ENCODE measurements around the gene OR10P1. TPM values are rescaled to one million over a fixed set of nuclear protein-coding genes. Genes with fewer than 3 reads are reported as not detected.
A peak's percentile ranks its signal among the peaks of the same experiment; 100 is the strongest.

Gene OR10P1
- total RNA-seq, 4 donors from 2014 or later = not detected

GRCh38 chr12:55681142-55682077 lies 44.7 kb downstream of the OR10P1 start:
- no peak for TF ChIP-seq EP300 (IDR thresholded peaks at IDR 0.05)
- peak in 2 of 3 experiments; percentile 44 to 51 for TF ChIP-seq CTCF (IDR thresholded peaks at IDR 0.05)
- peak in 1 of 2 donors; percentile 46 for TF ChIP-seq POLR2AphosphoS5 (IDR thresholded peaks at IDR 0.05)
- DNase-seq (ENCODE audit: extremely low spot score) = no peak
- Histone ChIP-seq H3K4me3 (peak overlapping the region in 3 of 4 donors; percentile 8 to 19 (median 19)), H3K4me1 (peaks cover 10 to 16% (median 14%) of the 10 kb centered on the region in 4 donors), H3K27ac (replicated peaks in 1 of 4) (peak overlapping the region in 3 of 4 donors; percentile 56 to 64 (median 56)), H3K27me3 (no peaks in the 10 kb centered on the region), H3K9me3 (no peaks in the 10 kb centered on the region), H3K36me3 (peaks cover 0 to 20% (median 16%) of the 10 kb centered on the region in 4 donors)
- intact Hi-C loops (cut with DNase I) = loop anchor here (5.0 kb wide), 1 partner anchor 56 kb away; no protein-coding TSS in a partner anchor
- WGBS = 9% methylated on average over 9 of the region's 17 CpGs

GRCh38 chr12:55682087-55682796 lies 45.5 kb downstream of the OR10P1 start:
- Histone ChIP-seq H3K36me3 (peaks cover 8 to 28% (median 19%) of the 10 kb centered on the region in 4 donors), H3K4me1 (peaks cover 10 to 16% (median 14%) of the 10 kb centered on the region in 4 donors), H3K9me3 (no peaks in the 10 kb centered on the region), H3K27me3 (no peaks in the 10 kb centered on the region), H3K27ac (replicated peaks in 1 of 4) (peak overlapping the region in 1 of 4 donors; percentile 56), H3K4me3 (peak overlapping the region in 1 of 4 donors; percentile 19)
- DNase-seq (ENCODE audit: extremely low spot score) = no peak
- TF ChIP-seq POLR2A (IDR thresholded peaks at IDR 0.05; ENCODE audit: low read depth) (no peak), EP300 (IDR thresholded peaks at IDR 0.05) (no peak), POLR2AphosphoS5 (IDR thresholded peaks at IDR 0.05) (no peak), CTCF (IDR thresholded peaks at IDR 0.05) (no peak)
- WGBS = 87% methylated on average over 12 of the region's 13 CpGs
- intact Hi-C loops (cut with DNase I) = loop anchor here (5.0 kb wide), 1 partner anchor 55 kb away; no protein-coding TSS in a partner anchor

- no peak for DNase-seq (ENCODE audit: extremely low spot score)
- no peaks in the 10 kb centered on the region for H3K9me3 ChIP-seq
- peaks cover 22 to 42% (median 33%) of the 10 kb centered on the region in 4 donors for H3K36me3 ChIP-seq
- no peak overlapping the region for H3K27ac ChIP-seq (replicated peaks in 1 of 4)
- TF ChIP-seq EP300 (IDR thresholded peaks at IDR 0.05) (no peak), POLR2AphosphoS5 (IDR thresholded peaks at IDR 0.05) (peak in 1 of 2 donors; percentile 6)
- no peaks in the 10 kb centered on the region for H3K27me3 ChIP-seq
- 92% methylated on average over 7 of the region's 7 CpGs for WGBS
- peaks cover 10 to 16% (median 14%) of the 10 kb centered on the region in 4 donors for H3K4me1 ChIP-seq
- no peak overlapping the region for H3K4me3 ChIP-seq
- intact Hi-C loops (cut with DNase I) = loop anchor here (5.0 kb wide), 1 partner anchor 54 kb away; no protein-coding TSS in a partner anchor
These were observed 47.0 kb downstream of the OR10P1 start for GRCh38 chr12:55683676-55684075.

- intact Hi-C loops (cut with DNase I) = loop anchor here (5.0 kb wide), 1 partner anchor 52 kb away; no protein-coding TSS in a partner anchor
- no peak overlapping the region for H3K27ac ChIP-seq (replicated peaks in 1 of 4)
These were observed 48.2 kb downstream of the OR10P1 start for GRCh38 chr12:55684761-55685370.

GRCh38 chr12:55685671-55686070 lies 49.0 kb downstream of the OR10P1 start:
- no peak overlapping the region for H3K4me3 ChIP-seq
- WGBS = 91% methylated on average over 5 of the region's 5 CpGs
- H3K4me1 ChIP-seq = peaks cover 10 to 16% (median 14%) of the 10 kb centered on the region in 4 donors
- no peaks in the 10 kb centered on the region for H3K27me3 ChIP-seq
- H3K9me3 ChIP-seq = no peaks in the 10 kb centered on the region
- H3K27ac ChIP-seq (replicated peaks in 1 of 4) = no peak overlapping the region
- no peak for DNase-seq (ENCODE audit: extremely low spot score)
- H3K36me3 ChIP-seq = peaks cover 27 to 51% (median 39%) of the 10 kb centered on the region in 4 donors
- intact Hi-C loops (cut with DNase I) = no loop called here
- TF ChIP-seq POLR2A (IDR thresholded peaks at IDR 0.05; ENCODE audit: low read depth) (no peak), CTCF (IDR thresholded peaks at IDR 0.05) (no peak), EP300 (IDR thresholded peaks at IDR 0.05) (no peak), POLR2AphosphoS5 (IDR thresholded peaks at IDR 0.05) (no peak)

More at GRCh38 chr12:55684761-55685370, 48.2 kb downstream of the OR10P1 start:
- TF ChIP-seq POLR2AphosphoS5 (IDR thresholded peaks at IDR 0.05) (peak in 1 of 2 donors; percentile 9), POLR2A (IDR thresholded peaks at IDR 0.05; ENCODE audit: low read depth) (no peak)
- no peaks in the 10 kb centered on the region for H3K9me3 ChIP-seq
- H3K27me3 ChIP-seq = no peaks in the 10 kb centered on the region
- no peak for DNase-seq (ENCODE audit: extremely low spot score)
- peaks cover 10 to 16% (median 14%) of the 10 kb centered on the region in 4 donors for H3K4me1 ChIP-seq
- WGBS = 90% methylated on average over 20 of the region's 20 CpGs
- H3K36me3 ChIP-seq = peaks cover 27 to 51% (median 39%) of the 10 kb centered on the region in 4 donors
- H3K4me3 ChIP-seq = no peak overlapping the region

All from esophagus muscularis mucosa (tissue), 4 donors.